ENCODE data around the gene ARHGAP24.

The ARHGAP24 gene

GRCh38 chr4:85952972-85953650, 478.2 kb downstream of the ARHGAP24 start:
- no peaks in the 10 kb centered on the region for H3K9me2 ChIP-seq (replicated peaks; ENCODE audit: insufficient read depth, low read length)
- H3K36me3 ChIP-seq (replicated peaks; ENCODE audit: insufficient read depth, low read length): no peaks in the 10 kb centered on the region
- no peaks in the 10 kb centered on the region for H3K79me2 ChIP-seq (ENCODE audit: low read length)
- H3K9ac ChIP-seq (ENCODE audit: low read length): no peak overlapping the region
- H3F3A ChIP-seq (ENCODE audit: insufficient read depth, low read length): no peaks in the 10 kb centered on the region
- no peak overlapping the region for H2AFZ ChIP-seq (ENCODE audit: low read length)
- H4K20me1 ChIP-seq (ENCODE audit: insufficient read depth, low read length): no peaks in the 10 kb centered on the region
- H3K27ac ChIP-seq (ENCODE audit: low read length): no peak overlapping the region
- H3K4me1 ChIP-seq (ENCODE audit: low read length): no peaks in the 10 kb centered on the region
- H3K9me3 ChIP-seq (replicated peaks; ENCODE audit: insufficient read depth, low read length): no peaks in the 10 kb centered on the region
- DNase-seq: no peak
- no peak overlapping the region for H3K4me2 ChIP-seq (ENCODE audit: low read depth, low read length)
- H3K27me3 ChIP-seq (replicated peaks; ENCODE audit: insufficient read depth, low read length): no peaks in the 10 kb centered on the region
- TF ChIP-seq EZH2 (optimal IDR thresholded peaks at IDR 0.05; ENCODE audit: low read depth, low read length) (no peak), EZH2phosphoT487 (IDR thresholded peaks at IDR 0.05; ENCODE audit: low read length) (no peak), CTCF (IDR thresholded peaks at IDR 0.05; ENCODE audit: low read length) (no peak)
- H3K4me3 ChIP-seq (ENCODE audit: low read length): no peak overlapping the region

GRCh38 chr4:85953651-85954018, 478.7 kb downstream of the ARHGAP24 start:
- Histone ChIP-seq H3K4me1 (ENCODE audit: low read length) (no peaks in the 10 kb centered on the region), H3K9ac (ENCODE audit: low read length) (no peak overlapping the region), H3K27me3 (replicated peaks; ENCODE audit: insufficient read depth, low read length) (no peaks in the 10 kb centered on the region), H3K4me2 (ENCODE audit: low read depth, low read length) (no peak overlapping the region), H3F3A (ENCODE audit: insufficient read depth, low read length) (no peaks in the 10 kb centered on the region), H3K9me2 (replicated peaks; ENCODE audit: insufficient read depth, low read length) (no peaks in the 10 kb centered on the region), H4K20me1 (ENCODE audit: insufficient read depth, low read length) (no peaks in the 10 kb centered on the region), H3K27ac (ENCODE audit: low read length) (no peak overlapping the region), H3K79me2 (ENCODE audit: low read length) (no peaks in the 10 kb centered on the region), H2AFZ (ENCODE audit: low read length) (no peak overlapping the region), H3K36me3 (replicated peaks; ENCODE audit: insufficient read depth, low read length) (no peaks in the 10 kb centered on the region), H3K4me3 (ENCODE audit: low read length) (no peak overlapping the region), H3K9me3 (replicated peaks; ENCODE audit: insufficient read depth, low read length) (no peaks in the 10 kb centered on the region)
- TF ChIP-seq EZH2 (optimal IDR thresholded peaks at IDR 0.05; ENCODE audit: low read depth, low read length) (no peak), CTCF (IDR thresholded peaks at IDR 0.05; ENCODE audit: low read length) (no peak), EZH2phosphoT487 (IDR thresholded peaks at IDR 0.05; ENCODE audit: low read length) (no peak)
- no peak for DNase-seq

- DNase-seq: no peak
- Histone ChIP-seq H3K4me2 (ENCODE audit: low read depth, low read length) (no peak overlapping the region), H3K27ac (ENCODE audit: low read length) (no peak overlapping the region), H3K4me3 (ENCODE audit: low read length) (no peak overlapping the region), H3K36me3 (replicated peaks; ENCODE audit: insufficient read depth, low read length) (no peaks in the 10 kb centered on the region), H2AFZ (ENCODE audit: low read length) (no peak overlapping the region), H3K4me1 (ENCODE audit: low read length) (no peaks in the 10 kb centered on the region), H3F3A (ENCODE audit: insufficient read depth, low read length) (no peaks in the 10 kb centered on the region), H3K9me2 (replicated peaks; ENCODE audit: insufficient read depth, low read length) (no peaks in the 10 kb centered on the region), H3K27me3 (replicated peaks; ENCODE audit: insufficient read depth, low read length) (no peaks in the 10 kb centered on the region), H4K20me1 (ENCODE audit: insufficient read depth, low read length) (no peaks in the 10 kb centered on the region), H3K9me3 (replicated peaks; ENCODE audit: insufficient read depth, low read length) (no peaks in the 10 kb centered on the region), H3K9ac (ENCODE audit: low read length) (no peak overlapping the region), H3K79me2 (ENCODE audit: low read length) (no peaks in the 10 kb centered on the region)
- no peak for TF ChIP-seq EZH2 (optimal IDR thresholded peaks at IDR 0.05; ENCODE audit: low read depth, low read length)
- TF ChIP-seq CTCF (IDR thresholded peaks at IDR 0.05; ENCODE audit: low read length): no peak
- TF ChIP-seq EZH2phosphoT487 (IDR thresholded peaks at IDR 0.05; ENCODE audit: low read length): no peak
Measured at GRCh38 chr4:85955620-85956292, 480.8 kb downstream of the ARHGAP24 start.

Data from MM.1S (cell line).